GM23338 (cell line): ENCODE measurements around the gene THBS3.

Experiments
- CREB1 ChIP-seq: fragments of 250-450 bp; sonication (Bioruptor Pico); IDR thresholded peaks from 2 replicates; pipeline ENCODE4 v1.5.0; 2020; ENCODE audit warnings: low read depth, mild to moderate bottlenecking, moderate library complexity
- EZH2 ChIP-seq: fragments of 200-600 bp; sonication (generic); IDR thresholded peaks from one replicate; pipeline ENCODE4 v1.8.0; 2017; ENCODE audit warnings: antibody characterized with exemption, mild to moderate bottlenecking, low read depth; ENCODE audit not compliant: unreplicated experiment
- EZH2phosphoT487 ChIP-seq: fragments of 200-600 bp; sonication (generic); IDR thresholded peaks from one replicate; pipeline ENCODE4 v1.8.1; 2018; ENCODE audit warnings: antibody characterized with exemption; ENCODE audit not compliant: unreplicated experiment
- POLR2AphosphoS5 ChIP-seq: IDR thresholded peaks from 2 replicates; pipeline ENCODE4 v1.6.1; 2016; ENCODE audit warnings: antibody characterized with exemption, low read depth
- ZNF331 ChIP-seq: fragments of 250-450 bp; sonication (Bioruptor Pico); IDR thresholded peaks from 2 replicates; pipeline ENCODE4 v1.5.0; 2020; ENCODE audit warnings: low read depth, mild to moderate bottlenecking, moderate library complexity
- TF ChIP-seq, protein P1 (sequence below), 2 experiments: fragments of 200-600 bp in 1 of 2; sonication (generic) in 1 of 2; conservative IDR thresholded peaks; 2 replicates each; pipeline versions ENCODE4 v1.5.1 to v1.6.1; 2016 to 2017; ENCODE audit warnings: antibody characterized with exemption in 2 of 2, low read depth in 2 of 2, mild to moderate bottlenecking in 2 of 2, moderate library complexity in 1 of 2
- TF ChIP-seq, protein P2 (sequence below): IDR thresholded peaks from one replicate; pipeline ENCODE4 v1.6.1; 2018; ENCODE audit warnings: antibody characterized with exemption; ENCODE audit not compliant: unreplicated experiment

DNA sequence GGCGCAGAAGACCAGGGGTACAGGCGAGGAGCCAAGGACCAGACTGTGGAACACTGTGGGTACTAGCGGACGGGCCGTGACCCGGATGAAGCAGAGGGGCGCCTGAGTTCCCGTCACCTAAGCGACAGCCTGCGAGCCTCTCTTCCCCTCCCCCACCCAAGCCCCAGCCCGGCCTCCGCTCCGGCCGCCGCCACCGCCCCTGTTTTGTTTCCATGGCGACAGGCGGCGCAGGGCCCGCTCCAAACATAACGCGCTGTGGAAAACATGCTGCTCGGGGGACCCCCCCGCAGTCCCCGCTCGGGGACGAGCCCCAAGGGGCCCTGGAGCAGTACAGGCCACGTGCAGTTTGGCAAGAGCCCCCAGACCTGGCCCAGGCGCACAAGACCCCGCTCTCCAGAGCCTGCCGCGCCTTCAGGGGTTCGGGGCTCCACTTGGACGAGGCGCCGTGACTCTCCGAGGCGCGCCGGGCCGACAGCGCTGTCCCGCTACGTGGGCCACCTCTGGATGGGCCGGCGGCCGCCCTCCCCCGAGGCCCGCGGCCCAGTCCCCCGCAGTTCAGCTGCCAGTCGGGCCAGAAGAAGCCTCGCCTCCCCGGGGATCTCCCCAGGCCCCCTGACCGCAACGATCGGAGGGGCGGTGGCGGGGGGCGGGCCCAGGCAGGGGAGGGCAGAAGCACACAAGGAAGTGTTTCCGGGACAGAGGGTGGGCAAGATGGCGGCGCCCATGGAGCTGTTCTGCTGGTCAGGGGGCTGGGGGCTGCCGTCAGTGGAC lies 1.0 kb upstream of the THBS3 start, which contains the start of gene MTX1:
- TF ChIP-seq, protein P1, sequence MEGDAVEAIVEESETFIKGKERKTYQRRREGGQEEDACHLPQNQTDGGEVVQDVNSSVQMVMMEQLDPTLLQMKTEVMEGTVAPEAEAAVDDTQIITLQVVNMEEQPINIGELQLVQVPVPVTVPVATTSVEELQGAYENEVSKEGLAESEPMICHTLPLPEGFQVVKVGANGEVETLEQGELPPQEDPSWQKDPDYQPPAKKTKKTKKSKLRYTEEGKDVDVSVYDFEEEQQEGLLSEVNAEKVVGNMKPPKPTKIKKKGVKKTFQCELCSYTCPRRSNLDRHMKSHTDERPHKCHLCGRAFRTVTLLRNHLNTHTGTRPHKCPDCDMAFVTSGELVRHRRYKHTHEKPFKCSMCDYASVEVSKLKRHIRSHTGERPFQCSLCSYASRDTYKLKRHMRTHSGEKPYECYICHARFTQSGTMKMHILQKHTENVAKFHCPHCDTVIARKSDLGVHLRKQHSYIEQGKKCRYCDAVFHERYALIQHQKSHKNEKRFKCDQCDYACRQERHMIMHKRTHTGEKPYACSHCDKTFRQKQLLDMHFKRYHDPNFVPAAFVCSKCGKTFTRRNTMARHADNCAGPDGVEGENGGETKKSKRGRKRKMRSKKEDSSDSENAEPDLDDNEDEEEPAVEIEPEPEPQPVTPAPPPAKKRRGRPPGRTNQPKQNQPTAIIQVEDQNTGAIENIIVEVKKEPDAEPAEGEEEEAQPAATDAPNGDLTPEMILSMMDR (conservative IDR thresholded peaks at IDR 0.05; ENCODE audit: low read depth in 2 of 2): no peak
- no peak for TF ChIP-seq ZNF331
- TF ChIP-seq POLR2AphosphoS5: peak; percentile 56
- TF ChIP-seq CREB1 (CRISPR knock-in tag): peak; percentile 93
- TF ChIP-seq, protein P2, sequence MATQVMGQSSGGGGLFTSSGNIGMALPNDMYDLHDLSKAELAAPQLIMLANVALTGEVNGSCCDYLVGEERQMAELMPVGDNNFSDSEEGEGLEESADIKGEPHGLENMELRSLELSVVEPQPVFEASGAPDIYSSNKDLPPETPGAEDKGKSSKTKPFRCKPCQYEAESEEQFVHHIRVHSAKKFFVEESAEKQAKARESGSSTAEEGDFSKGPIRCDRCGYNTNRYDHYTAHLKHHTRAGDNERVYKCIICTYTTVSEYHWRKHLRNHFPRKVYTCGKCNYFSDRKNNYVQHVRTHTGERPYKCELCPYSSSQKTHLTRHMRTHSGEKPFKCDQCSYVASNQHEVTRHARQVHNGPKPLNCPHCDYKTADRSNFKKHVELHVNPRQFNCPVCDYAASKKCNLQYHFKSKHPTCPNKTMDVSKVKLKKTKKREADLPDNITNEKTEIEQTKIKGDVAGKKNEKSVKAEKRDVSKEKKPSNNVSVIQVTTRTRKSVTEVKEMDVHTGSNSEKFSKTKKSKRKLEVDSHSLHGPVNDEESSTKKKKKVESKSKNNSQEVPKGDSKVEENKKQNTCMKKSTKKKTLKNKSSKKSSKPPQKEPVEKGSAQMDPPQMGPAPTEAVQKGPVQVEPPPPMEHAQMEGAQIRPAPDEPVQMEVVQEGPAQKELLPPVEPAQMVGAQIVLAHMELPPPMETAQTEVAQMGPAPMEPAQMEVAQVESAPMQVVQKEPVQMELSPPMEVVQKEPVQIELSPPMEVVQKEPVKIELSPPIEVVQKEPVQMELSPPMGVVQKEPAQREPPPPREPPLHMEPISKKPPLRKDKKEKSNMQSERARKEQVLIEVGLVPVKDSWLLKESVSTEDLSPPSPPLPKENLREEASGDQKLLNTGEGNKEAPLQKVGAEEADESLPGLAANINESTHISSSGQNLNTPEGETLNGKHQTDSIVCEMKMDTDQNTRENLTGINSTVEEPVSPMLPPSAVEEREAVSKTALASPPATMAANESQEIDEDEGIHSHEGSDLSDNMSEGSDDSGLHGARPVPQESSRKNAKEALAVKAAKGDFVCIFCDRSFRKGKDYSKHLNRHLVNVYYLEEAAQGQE: no peak
- TF ChIP-seq EZH2: no peak
- TF ChIP-seq EZH2phosphoT487: no peak
